Ishikawa (cell line): Measurements from ENCODE around the gene ZNF687.

ENCODE experiments used
- CREB1 ChIP-seq: IDR thresholded peaks from 2 replicates; pipeline ENCODE4 v1.6.1; 2012; ENCODE audit warnings: low read depth
- EP300 ChIP-seq: IDR thresholded peaks from 2 replicates; pipeline ENCODE4 v1.6.1; 2012; ENCODE audit warnings: borderline replicate concordance
- NFIC ChIP-seq: IDR thresholded peaks from 2 replicates; pipeline ENCODE4 v1.6.1; 2012
- RAD21 ChIP-seq: IDR thresholded peaks from 2 replicates; pipeline ENCODE4 v1.6.1; 2012; ENCODE audit warnings: low read depth
- YY1 ChIP-seq: IDR thresholded peaks from 2 replicates; pipeline ENCODE4 v1.6.1; 2012; ENCODE audit warnings: low read depth
- TF ChIP-seq, protein P1 (sequence below): IDR thresholded peaks from 2 replicates; pipeline ENCODE4 v1.6.1; 2012; ENCODE audit warnings: low read depth, mild to moderate bottlenecking
- TF ChIP-seq, protein P2 (sequence below): IDR thresholded peaks from 2 replicates; pipeline ENCODE4 v1.6.1; 2012

DNA sequence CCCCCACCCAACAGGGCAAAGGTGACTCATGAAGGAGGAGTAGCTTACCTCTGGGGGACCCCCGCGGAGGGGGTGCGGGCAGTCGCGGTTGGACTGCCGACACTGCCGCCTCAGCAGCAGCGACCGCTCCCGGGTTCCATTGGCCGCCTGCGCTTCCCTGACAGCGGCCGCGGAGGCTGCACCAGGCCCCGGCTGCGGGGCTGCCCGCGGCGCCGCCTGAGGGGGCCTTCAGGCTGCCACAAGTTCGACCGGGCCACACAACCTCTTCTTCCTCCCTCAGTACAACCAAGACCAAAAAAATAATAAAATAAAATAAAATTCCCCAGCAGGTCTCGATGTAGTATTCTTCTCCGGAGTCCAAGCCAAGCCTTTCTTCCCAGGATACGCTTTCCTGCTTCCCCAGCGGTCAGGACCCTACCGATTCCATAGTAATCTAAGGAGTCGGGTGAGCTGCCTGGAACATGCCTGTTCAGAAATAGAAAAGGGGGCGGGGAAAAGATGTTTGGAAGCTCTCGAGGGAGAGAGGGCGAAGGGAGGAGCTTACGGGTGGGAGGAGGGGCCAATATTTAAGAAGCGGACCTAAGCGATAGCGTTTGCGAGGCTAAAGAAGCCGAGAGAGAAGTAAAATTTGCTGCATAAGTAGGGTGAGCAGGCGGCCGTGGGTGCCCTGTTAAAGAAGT lies 45.3 kb downstream of the ZNF687 start, which contains the start of gene PI4KB:
- TF ChIP-seq YY1 = peak; percentile 72
- no peak for TF ChIP-seq CREB1
- TF ChIP-seq, protein P1, sequence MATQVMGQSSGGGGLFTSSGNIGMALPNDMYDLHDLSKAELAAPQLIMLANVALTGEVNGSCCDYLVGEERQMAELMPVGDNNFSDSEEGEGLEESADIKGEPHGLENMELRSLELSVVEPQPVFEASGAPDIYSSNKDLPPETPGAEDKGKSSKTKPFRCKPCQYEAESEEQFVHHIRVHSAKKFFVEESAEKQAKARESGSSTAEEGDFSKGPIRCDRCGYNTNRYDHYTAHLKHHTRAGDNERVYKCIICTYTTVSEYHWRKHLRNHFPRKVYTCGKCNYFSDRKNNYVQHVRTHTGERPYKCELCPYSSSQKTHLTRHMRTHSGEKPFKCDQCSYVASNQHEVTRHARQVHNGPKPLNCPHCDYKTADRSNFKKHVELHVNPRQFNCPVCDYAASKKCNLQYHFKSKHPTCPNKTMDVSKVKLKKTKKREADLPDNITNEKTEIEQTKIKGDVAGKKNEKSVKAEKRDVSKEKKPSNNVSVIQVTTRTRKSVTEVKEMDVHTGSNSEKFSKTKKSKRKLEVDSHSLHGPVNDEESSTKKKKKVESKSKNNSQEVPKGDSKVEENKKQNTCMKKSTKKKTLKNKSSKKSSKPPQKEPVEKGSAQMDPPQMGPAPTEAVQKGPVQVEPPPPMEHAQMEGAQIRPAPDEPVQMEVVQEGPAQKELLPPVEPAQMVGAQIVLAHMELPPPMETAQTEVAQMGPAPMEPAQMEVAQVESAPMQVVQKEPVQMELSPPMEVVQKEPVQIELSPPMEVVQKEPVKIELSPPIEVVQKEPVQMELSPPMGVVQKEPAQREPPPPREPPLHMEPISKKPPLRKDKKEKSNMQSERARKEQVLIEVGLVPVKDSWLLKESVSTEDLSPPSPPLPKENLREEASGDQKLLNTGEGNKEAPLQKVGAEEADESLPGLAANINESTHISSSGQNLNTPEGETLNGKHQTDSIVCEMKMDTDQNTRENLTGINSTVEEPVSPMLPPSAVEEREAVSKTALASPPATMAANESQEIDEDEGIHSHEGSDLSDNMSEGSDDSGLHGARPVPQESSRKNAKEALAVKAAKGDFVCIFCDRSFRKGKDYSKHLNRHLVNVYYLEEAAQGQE = no peak
- no peak for TF ChIP-seq EP300
- TF ChIP-seq RAD21 = no peak
- TF ChIP-seq, protein P2, sequence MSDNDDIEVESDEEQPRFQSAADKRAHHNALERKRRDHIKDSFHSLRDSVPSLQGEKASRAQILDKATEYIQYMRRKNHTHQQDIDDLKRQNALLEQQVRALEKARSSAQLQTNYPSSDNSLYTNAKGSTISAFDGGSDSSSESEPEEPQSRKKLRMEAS = peak; percentile 43; the same call in 1 of the 2 replicates
- TF ChIP-seq NFIC = no peak
